IPS DF 6.9 (cell line): ENCODE data around the gene COPB2.

Source experiments
- DNase-seq: peaks from one replicate; pipeline ENCODE4 v3.0.0-alpha.2; 2013; ENCODE audit warnings: low read depth, low spot score
- H3K27ac ChIP-seq: one replicate; pipeline ENCODE4 v1.5.1; 2013; ENCODE audit warnings: low read length, control low read depth
- H3K27me3 ChIP-seq: 2 replicates; pipeline ENCODE4 v1.6.1; 2013; ENCODE audit warnings: mild to moderate bottlenecking, low read length; ENCODE audit not compliant: control insufficient read depth, insufficient read depth
- H3K36me3 ChIP-seq: 2 replicates; pipeline ENCODE4 v1.6.1; 2013; ENCODE audit warnings: low read length; ENCODE audit not compliant: control insufficient read depth, insufficient read depth
- H3K4me1 ChIP-seq: 2 replicates; pipeline ENCODE4 v1.6.1; 2013; ENCODE audit warnings: low read length; ENCODE audit not compliant: control insufficient read depth, insufficient read depth
- H3K4me3 ChIP-seq: 2 replicates; pipeline ENCODE4 v1.5.1; 2013; ENCODE audit warnings: mild to moderate bottlenecking, low read length
- H3K9me3 ChIP-seq: 2 replicates; pipeline ENCODE4 v1.6.1; 2013; ENCODE audit warnings: low read length, inconsistent platforms; ENCODE audit not compliant: control insufficient read depth, insufficient read depth
- WGBS: extraction: QIAGEN DNeasy Blood & Tissue Kit; methylation state at CpG from one replicate; pipeline ENCODE4 v1.1.7; 2013; ENCODE audit warnings: mixed read lengths, missing lambda C conversion rate; ENCODE audit not compliant: insufficient read length, insufficient coverage; 5-methylcytosine and 5-hydroxymethylcytosine counted together

The COPB2 gene

GRCh38 chr3:139309880-139310279, 79.6 kb downstream of the COPB2 start:
- Histone ChIP-seq H3K4me3 (no peak overlapping the region), H3K27me3 (no peaks in the 10 kb centered on the region), H3K9me3 (no peaks in the 10 kb centered on the region), H3K36me3 (no peaks in the 10 kb centered on the region), H3K4me1 (no peaks in the 10 kb centered on the region), H3K27ac (no peak overlapping the region)
- DNase-seq: no peak
- no CpG with 5 or more reads among the region's 4 CpGs for WGBS

GRCh38 chr3:139309061-139309591, 80.3 kb downstream of the COPB2 start:
- Histone ChIP-seq H3K27ac (no peak overlapping the region), H3K4me3 (no peak overlapping the region)

GRCh38 chr3:139308560-139308959, 80.9 kb downstream of the COPB2 start:
- Histone ChIP-seq H3K36me3 (no peaks in the 10 kb centered on the region), H3K27ac (no peak overlapping the region), H3K4me3 (no peak overlapping the region), H3K9me3 (no peaks in the 10 kb centered on the region), H3K4me1 (no peaks in the 10 kb centered on the region), H3K27me3 (no peaks in the 10 kb centered on the region)
- DNase-seq: no peak
- WGBS: no CpG with 5 or more reads among the region's 4 CpGs

More at GRCh38 chr3:139309061-139309591, 80.3 kb downstream of the COPB2 start:
- H3K36me3 ChIP-seq: no peaks in the 10 kb centered on the region
- H3K27me3 ChIP-seq: no peaks in the 10 kb centered on the region
- H3K4me1 ChIP-seq: no peaks in the 10 kb centered on the region
- no peak for DNase-seq
- H3K9me3 ChIP-seq: no peaks in the 10 kb centered on the region
- WGBS: no CpG with 5 or more reads among the region's 2 CpGs

- H3K27ac ChIP-seq: no peak overlapping the region
- WGBS: no CpG with 5 or more reads among the region's 6 CpGs
These were observed 81.6 kb downstream of the COPB2 start for GRCh38 chr3:139307601-139308555.

More at GRCh38 chr3:139307601-139308555, 81.6 kb downstream of the COPB2 start:
- H3K9me3 ChIP-seq: no peaks in the 10 kb centered on the region
- no peaks in the 10 kb centered on the region for H3K36me3 ChIP-seq
- H3K4me3 ChIP-seq: no peak overlapping the region
- no peak for DNase-seq
- no peaks in the 10 kb centered on the region for H3K27me3 ChIP-seq
- H3K4me1 ChIP-seq: no peaks in the 10 kb centered on the region
